ENCODE measurements around the gene RPS10. TPM values are rescaled to one million over a fixed set of nuclear protein-coding genes. Genes with fewer than 3 reads are reported as not detected.

Gene RPS10
- total and polyA plus RNA-seq, 2 of the 8 experiments (the other 6 are each of a cell fraction or from before 2014, with no cell fraction given): 2,408 to 11,142 TPM

GRCh38 chr6:34437644-34437970, 11.7 kb upstream of the RPS10 start:
- H2BK12ac ChIP-seq (ENCODE audit: low read depth, low read length): no peak overlapping the region
- no peak overlapping the region for H4K91ac ChIP-seq (replicated peaks; ENCODE audit: insufficient read length, low read length)
- H3K14ac ChIP-seq (ENCODE audit: insufficient read length): no peak overlapping the region
- no peak overlapping the region for H2BK120ac ChIP-seq (replicated peaks; ENCODE audit: low read depth, low read length)
- DNase-seq (ENCODE audit: low read depth in 1 of 2, low spot score in 2 of 2) (no peak), FAIRE-seq (no peak)
- H3K23me2 ChIP-seq (ENCODE audit: low read depth, low read length): no peaks in the 10 kb centered on the region
- H3K4me3 ChIP-seq (ENCODE audit: extremely low read depth in 1 of 4, insufficient read depth in 2 of 4, low read depth in 3 of 4, low read length in 4 of 4): no peak overlapping the region
- H2BK15ac ChIP-seq (ENCODE audit: low read length): no peak overlapping the region
- no peaks in the 10 kb centered on the region for H4K20me1 ChIP-seq (replicated peaks in 1 of 2; ENCODE audit: control insufficient read depth in 1 of 2, insufficient read depth in 2 of 2, low read length in 2 of 2)
- no peaks in the 10 kb centered on the region for H3K79me2 ChIP-seq (ENCODE audit: control insufficient read depth in 1 of 2, insufficient read depth in 2 of 2, low read length in 2 of 2)
- no peak overlapping the region for H3K27ac ChIP-seq (ENCODE audit: low read depth, low read length)
- no peak overlapping the region for H3K56ac ChIP-seq (replicated peaks; ENCODE audit: insufficient read length, low read depth, low read length)
- no peaks in the 10 kb centered on the region for H3K27me3 ChIP-seq (replicated peaks in 1 of 4; ENCODE audit: control insufficient read depth in 3 of 4, extremely low read depth in 1 of 4, insufficient read depth in 3 of 4, low read length in 3 of 4)
- no peak overlapping the region for H3K18ac ChIP-seq (ENCODE audit: extremely low read depth, low read length)
- H3K79me1 ChIP-seq (ENCODE audit: low read depth, low read length): no peaks in the 10 kb centered on the region
- no peak overlapping the region for H2AK5ac ChIP-seq (ENCODE audit: low read depth, low read length)
- H2BK20ac ChIP-seq (ENCODE audit: low read length): no peak overlapping the region
- no peak overlapping the region for H4K5ac ChIP-seq (ENCODE audit: insufficient read length, low read depth, low read length)
- CTCF ChIA-PET (ENCODE audit: partially characterized antibody): interaction anchor here (4.6 kb wide), 1 partner anchor 21 kb away, joined by 15 read pairs; no protein-coding TSS in a partner anchor
- H3K4ac ChIP-seq (replicated peaks; ENCODE audit: insufficient read length, low read depth, low read length): no peak overlapping the region
- H2BK5ac ChIP-seq (ENCODE audit: low read depth, low read length): no peak overlapping the region
- no peak overlapping the region for H3K9ac ChIP-seq (replicated peaks in 1 of 4; ENCODE audit: extremely low read depth in 1 of 4, low read depth in 3 of 4, low read length in 3 of 4)
- WGBS, 2 experiments (ENCODE audit: extremely low coverage in 1 of 2, insufficient coverage in 1 of 2, insufficient read length in 1 of 2, insufficient replicate concordance in 2 of 2, low coverage in 1 of 2, low lambda C conversion rate in 2 of 2, missing lambda C conversion rate in 1 of 2): 75% methylated on average over 1 of the region's 1 CpG; no CpG with 5 or more reads in 1 of the 2 experiments
- no peak overlapping the region for H2AFZ ChIP-seq (ENCODE audit: low read length)
- H3K4me2 ChIP-seq (ENCODE audit: insufficient read depth in 1 of 2, low read depth in 2 of 2, low read length in 2 of 2): no peak overlapping the region
- no peaks in the 10 kb centered on the region for H3K36me3 ChIP-seq (ENCODE audit: control insufficient read depth in 2 of 4, insufficient read depth in 4 of 4, low read length in 3 of 4)
- no peaks in the 10 kb centered on the region for H3K4me1 ChIP-seq (replicated peaks in 1 of 4; ENCODE audit: control insufficient read depth in 3 of 4, insufficient read depth in 4 of 4, low read length in 3 of 4)
- H3K9me3 ChIP-seq (ENCODE audit: insufficient read depth in 2 of 2, low read depth in 1 of 2, low read length in 1 of 2): peaks cover 12 to 16% of the 10 kb centered on the region in 2 experiments
- no peak for TF ChIP-seq E2F6 (IDR thresholded peaks at IDR 0.05)
- no peak for TF ChIP-seq BACH1 (IDR thresholded peaks at IDR 0.05; ENCODE audit: low read length)
- no peak for TF ChIP-seq TAF7 (optimal IDR thresholded peaks at IDR 0.05; ENCODE audit: borderline replicate concordance, low read depth, low read length)
- TF ChIP-seq KDM1A (IDR thresholded peaks at IDR 0.05; ENCODE audit: borderline replicate concordance, low read length): no peak
- TF ChIP-seq SIN3A (conservative IDR thresholded peaks at IDR 0.05 in 1 of 2, IDR thresholded peaks at IDR 0.05 in 1 of 2; ENCODE audit: low read depth in 1 of 2, low read length in 2 of 2): no peak
- TF ChIP-seq CBX8 (IDR thresholded peaks at IDR 0.05; ENCODE audit: borderline replicate concordance, low read depth, low read length): no peak
- no peak for TF ChIP-seq CHD1 (IDR thresholded peaks at IDR 0.05; ENCODE audit: low read depth, low read length)
- H4K8ac ChIP-seq (ENCODE audit: extremely low read depth, insufficient read depth, low read length): no peak overlapping the region
- H3K23ac ChIP-seq (ENCODE audit: insufficient read length): no peak overlapping the region
- POLR2A ChIA-PET (ENCODE audit: partially characterized antibody): interaction anchor here (0.9 to 1.8 kb wide), 5 partner anchors 9 to 189 kb away, joined by 3 to 7 read pairs (median 5); partner anchors contain the start of genes RPS10 and SMIM29
